ENCODE data around the gene C20orf204. TPM values are rescaled to one million over a fixed set of nuclear protein-coding genes. Genes with fewer than 3 reads are reported as not detected.
A peak's percentile ranks its signal among the peaks of the same experiment; 100 is the strongest.

The C20orf204 gene
- total and polyA plus RNA-seq, 9 of the 15 experiments (the other 6 are each of a cell fraction or from before 2014, with no cell fraction given): 0.11 to 1.1 (median 0.36) TPM; not detected in 2

- TF ChIP-seq CTCF (IDR thresholded peaks at IDR 0.05 in 2 of 3, conservative IDR thresholded peaks at IDR 0.05 in 1 of 3; ENCODE audit: insufficient read depth in 2 of 3, low read depth in 1 of 3, low read length in 3 of 3) (0 out of 6 replicates have a peak, but pooled peaks of 1 of the 3 experiments have one; percentile 3), ZNF23 (CRISPR knock-in tag; IDR thresholded peaks at IDR 0.05) (no peak), NR2F6 (CRISPR knock-in tag; IDR thresholded peaks at IDR 0.05) (no peak), TEAD4 (IDR thresholded peaks at IDR 0.05; ENCODE audit: low read length) (no peak), TEAD4 (CRISPR knock-in tag; IDR thresholded peaks at IDR 0.05; ENCODE audit: borderline replicate concordance) (no peak), MEIS2 (IDR thresholded peaks at IDR 0.05; ENCODE audit: partially characterized antibody) (no peak), ZNF76 (CRISPR knock-in tag; IDR thresholded peaks at IDR 0.05; ENCODE audit: borderline replicate concordance) (no peak), LEF1 (IDR thresholded peaks at IDR 0.05) (0 out of 2 replicates have a peak, but pooled peaks have one; percentile 25), E2F8 (IDR thresholded peaks at IDR 0.05; ENCODE audit: low read depth, partially characterized antibody) (no peak), ARID1B (IDR thresholded peaks at IDR 0.05) (0 out of 2 replicates have a peak, but pooled peaks have one; percentile 9), ZNF395 (CRISPR knock-in tag; IDR thresholded peaks at IDR 0.05) (no peak), XRCC5 (IDR thresholded peaks at IDR 0.05; ENCODE audit: low read depth, low read length) (0 out of 2 replicates have a peak, but pooled peaks have one; percentile 35), MYNN (IDR thresholded peaks at IDR 0.05) (no peak), MYNN (CRISPR knock-in tag; IDR thresholded peaks at IDR 0.05) (no peak), SREBF2 (CRISPR knock-in tag; IDR thresholded peaks at IDR 0.05) (no peak), SIX5 (IDR thresholded peaks at IDR 0.05; ENCODE audit: borderline replicate concordance in 1 of 2, insufficient read depth in 1 of 2, low read depth in 1 of 2, low read length in 2 of 2) (no peak), CTBP1 (IDR thresholded peaks at IDR 0.05; ENCODE audit: borderline replicate concordance) (no peak), ARID4B (CRISPR knock-in tag; IDR thresholded peaks at IDR 0.05) (peak; percentile 43; the same call in 1 of the 2 replicates), CBFA2T2 (conservative IDR thresholded peaks at IDR 0.05) (no peak)
These were observed 13.9 kb downstream of the C20orf204 start (continued) for GRCh38 chr20:64049878-64050260.
